HepG2 (cell line): ENCODE data around the gene CHN2. TPM values are rescaled to one million over a fixed set of nuclear protein-coding genes. Genes with fewer than 3 reads are reported as not detected.
A peak's percentile ranks its signal among the peaks of the same experiment; 100 is the strongest.

Experiments
- ARID5B ChIP-seq: IDR thresholded peaks from 2 replicates; pipeline ENCODE4 v1.4.0; 2020; ENCODE audit warnings: mild to moderate bottlenecking, missing genetic modification reagents
- CEBPZ ChIP-seq: IDR thresholded peaks from 2 replicates; pipeline ENCODE4 v1.6.1; 2012; ENCODE audit warnings: low read length, improper control_type of control experiment
- HNF4A ChIP-seq: sonication (generic); formaldehyde crosslinking; IDR thresholded peaks from 2 replicates; pipeline ENCODE4 v1.4.0; 2020; ENCODE audit warnings: missing genetic modification reagents
- HNRNPUL1 ChIP-seq: fragments of 200-400 bp; formaldehyde crosslinking; IDR thresholded peaks from 2 replicates; pipeline ENCODE4 v1.6.1; 2017; ENCODE audit warnings: low read depth, mild to moderate bottlenecking, low read length, moderate library complexity
- KDM2A ChIP-seq: sonication (generic); formaldehyde crosslinking; IDR thresholded peaks from 2 replicates; pipeline ENCODE4 v1.4.0; 2020; ENCODE audit warnings: low read depth, missing genetic modification reagents, borderline replicate concordance
- MEIS2 ChIP-seq: sonication (generic); formaldehyde crosslinking; IDR thresholded peaks from 2 replicates; pipeline ENCODE4 v1.9.0; 2021; ENCODE audit warnings: mild to moderate bottlenecking, missing genetic modification reagents
- NFYC ChIP-seq: IDR thresholded peaks from 2 replicates; pipeline ENCODE4 v1.6.1; 2016; ENCODE audit warnings: missing genetic modification reagents, missing compliant biosample characterization
- NKX3-1 ChIP-seq: sonication (generic); formaldehyde crosslinking; IDR thresholded peaks from 2 replicates; pipeline ENCODE4 v1.5.0; 2020; ENCODE audit warnings: missing genetic modification reagents
- PITX1 ChIP-seq: sonication (generic); formaldehyde crosslinking; IDR thresholded peaks from 2 replicates; pipeline ENCODE4 v1.5.1; 2020; ENCODE audit warnings: mild to moderate bottlenecking, missing genetic modification reagents
- STAG1 ChIP-seq: sonication (generic); formaldehyde crosslinking; IDR thresholded peaks from 2 replicates; pipeline ENCODE4 v1.4.0; 2020; ENCODE audit warnings: missing genetic modification reagents
- TCF7L2 ChIP-seq: IDR thresholded peaks from 2 replicates; pipeline ENCODE4 v1.6.1; 2011; ENCODE audit warnings: mild to moderate bottlenecking, low read depth, low read length, moderate library complexity
- XRCC5 ChIP-seq: fragments of 200-400 bp; formaldehyde crosslinking; optimal IDR thresholded peaks from 2 replicates; pipeline ENCODE3; 2017; ENCODE audit warnings: mild to moderate bottlenecking, low read length
- ZBTB26 ChIP-seq: IDR thresholded peaks from 2 replicates; pipeline ENCODE4 v1.6.1; 2016; ENCODE audit warnings: missing compliant biosample characterization, missing genetic modification reagents, borderline replicate concordance
- ZBTB43 ChIP-seq: sonication (generic); formaldehyde crosslinking; conservative IDR thresholded peaks from 2 replicates; pipeline ENCODE4 v1.4.0; 2020; ENCODE audit warnings: missing genetic modification reagents
- ZNF256 ChIP-seq: sonication (generic); formaldehyde crosslinking; conservative IDR thresholded peaks from 2 replicates; pipeline ENCODE4 v1.4.0; 2020; ENCODE audit warnings: missing genetic modification reagents
- ZNF773 ChIP-seq: sonication (generic); formaldehyde crosslinking; IDR thresholded peaks from 2 replicates; pipeline ENCODE4 v1.4.0; 2020; ENCODE audit warnings: missing genetic modification reagents, borderline replicate concordance
- ZNF780A ChIP-seq: sonication (generic); formaldehyde crosslinking; IDR thresholded peaks from 2 replicates; pipeline ENCODE4 v1.8.0; 2022; ENCODE audit warnings: mild to moderate bottlenecking, missing genetic modification reagents, moderate library complexity
- ZNF841 ChIP-seq: sonication (generic); formaldehyde crosslinking; IDR thresholded peaks from 2 replicates; pipeline ENCODE4 v1.8.1; 2023; ENCODE audit warnings: missing genetic modification reagents, borderline replicate concordance
- polyA plus RNA-seq, 8 experiments: library from polyadenylated mRNA; depleted of rRNA in 3 of 8; stranded (reverse) in 7 of 8; unstranded in 1 of 8; fragments of >200 nt; fragmentation: Illumina TruSeq in 4 of 8; extraction: Trizol in 4 of 8; gene quantifications; 2 replicates each; pipeline versions ENCODE4 v1.2.1 to v1.2.3, GENCODE V29; 2011 to 2016; ENCODE audit warnings: low read depth in 4 of 8, missing spikeins in 1 of 8, mixed read lengths in 1 of 8; ENCODE audit not compliant: insufficient read depth in 1 of 8
- total RNA-seq, 5 experiments: library from RNA; depleted of rRNA; stranded (reverse); fragments of >200 nt; fragmentation: Illumina TruSeq; extraction: Trizol; gene quantifications; 2 replicates each; pipeline ENCODE4 v1.2.3, GENCODE V29; 2016; ENCODE audit warnings: low read depth in 1 of 5
- TF ChIP-seq, protein P1 (sequence below): sonication (generic); formaldehyde crosslinking; IDR thresholded peaks from 2 replicates; pipeline ENCODE4 v1.8.1; 2023; ENCODE audit warnings: missing genetic modification reagents, inconsistent platforms, borderline replicate concordance
- TF ChIP-seq, protein P2 (sequence below): sonication (generic); formaldehyde crosslinking; IDR thresholded peaks from 2 replicates; pipeline ENCODE4 v1.4.0; 2020; ENCODE audit warnings: mild to moderate bottlenecking, low read depth, missing genetic modification reagents

CHN2 gene
- total and polyA plus RNA-seq, 2 of the 13 experiments (the other 11 are each of a cell fraction or from before 2014, with no cell fraction given) = 23.5 to 30.5 TPM

DNA sequence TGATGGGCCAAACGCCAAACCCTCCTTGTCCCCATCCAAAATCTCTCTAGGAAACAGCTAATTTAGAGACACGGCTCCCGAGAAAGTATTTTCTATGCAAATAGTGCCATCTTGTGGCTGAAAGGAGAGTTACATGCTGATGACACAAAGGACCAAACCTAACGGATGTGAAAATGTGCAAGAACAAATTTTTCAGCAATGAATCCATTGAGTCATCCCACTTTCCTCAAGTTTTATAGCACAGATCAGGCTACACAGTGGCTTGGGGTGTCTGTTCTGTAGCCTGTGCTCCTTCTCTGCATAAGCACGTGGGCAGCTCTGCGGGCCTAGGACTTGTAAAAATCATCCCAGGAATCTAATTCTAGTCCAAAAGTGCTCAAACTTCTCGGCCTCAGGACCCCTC lies 214.3 kb downstream of the CHN2 start (continued):
- TF ChIP-seq ZBTB43 (no peak), NKX3-1 (CRISPR knock-in tag) (no peak), XRCC5 (no peak), HNRNPUL1 (no peak), TCF7L2 (no peak), KDM2A (CRISPR knock-in tag) (no peak), STAG1 (peak; percentile 95), ZNF773 (CRISPR knock-in tag) (no peak), ZBTB26 (CRISPR knock-in tag) (no peak), ZNF780A (CRISPR knock-in tag) (no peak), NFYC (CRISPR knock-in tag) (no peak), CEBPZ (no peak), ZNF841 (CRISPR knock-in tag) (no peak), ZNF256 (no peak), HNF4A (no peak), PITX1 (CRISPR knock-in tag) (no peak), MEIS2 (CRISPR knock-in tag) (no peak), ARID5B (CRISPR knock-in tag) (0 out of 2 replicates have a peak, but pooled peaks have one; percentile 21)
- TF ChIP-seq, protein P1, sequence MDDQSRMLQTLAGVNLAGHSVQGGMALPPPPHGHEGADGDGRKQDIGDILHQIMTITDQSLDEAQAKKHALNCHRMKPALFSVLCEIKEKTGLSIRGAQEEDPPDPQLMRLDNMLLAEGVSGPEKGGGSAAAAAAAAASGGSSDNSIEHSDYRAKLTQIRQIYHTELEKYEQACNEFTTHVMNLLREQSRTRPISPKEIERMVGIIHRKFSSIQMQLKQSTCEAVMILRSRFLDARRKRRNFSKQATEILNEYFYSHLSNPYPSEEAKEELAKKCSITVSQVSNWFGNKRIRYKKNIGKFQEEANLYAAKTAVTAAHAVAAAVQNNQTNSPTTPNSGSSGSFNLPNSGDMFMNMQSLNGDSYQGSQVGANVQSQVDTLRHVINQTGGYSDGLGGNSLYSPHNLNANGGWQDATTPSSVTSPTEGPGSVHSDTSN (CRISPR knock-in tag) = no peak
- TF ChIP-seq, protein P2, sequence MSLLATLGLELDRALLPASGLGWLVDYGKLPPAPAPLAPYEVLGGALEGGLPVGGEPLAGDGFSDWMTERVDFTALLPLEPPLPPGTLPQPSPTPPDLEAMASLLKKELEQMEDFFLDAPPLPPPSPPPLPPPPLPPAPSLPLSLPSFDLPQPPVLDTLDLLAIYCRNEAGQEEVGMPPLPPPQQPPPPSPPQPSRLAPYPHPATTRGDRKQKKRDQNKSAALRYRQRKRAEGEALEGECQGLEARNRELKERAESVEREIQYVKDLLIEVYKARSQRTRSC (CRISPR knock-in tag) = no peak
